GM23338 (cell line): ENCODE measurements around the gene SKIC8. TPM values are rescaled to one million over a fixed set of nuclear protein-coding genes. Genes with fewer than 3 reads are reported as not detected.

Experiments
- ATAC-seq: fragments of 200-7000 bp; cut with Tn5 transposase; 3 replicates; pipeline ENCODE4 v1.9.1; 2020
- DNase-seq: peaks from one replicate; pipeline ENCODE4 v3.0.0-alpha.2; 2015; ENCODE audit warnings: low spot score
- H2AFZ ChIP-seq: fragments of 200-600 bp; sonication (generic); 2 replicates; pipeline ENCODE4 v1.8.0; 2016; ENCODE audit warnings: antibody characterized with exemption, mild to moderate bottlenecking, moderate library complexity
- H3F3A ChIP-seq: fragments of 200-600 bp; sonication (generic); replicated peaks from 2 replicates; pipeline ENCODE4 v1.8.0; 2017; ENCODE audit warnings: antibody characterized with exemption, mixed run types, low read depth
- H3K27ac ChIP-seq: fragments of 200-600 bp; sonication (generic); 2 replicates; pipeline ENCODE4 v1.6.1; 2016; ENCODE audit warnings: low read depth
- H3K27me3 ChIP-seq: fragments of 200-600 bp; sonication (generic); 2 replicates; pipeline ENCODE4 v1.8.0; 2016; ENCODE audit warnings: mild to moderate bottlenecking, mixed run types, moderate library complexity; ENCODE audit not compliant: insufficient read depth
- H3K36me3 ChIP-seq: fragments of 200-600 bp; sonication (generic); 2 replicates; pipeline ENCODE4 v1.8.0; 2016; ENCODE audit warnings: mild to moderate bottlenecking; ENCODE audit not compliant: insufficient read depth
- H3K4me1 ChIP-seq: fragments of 200-600 bp; sonication (generic); 2 replicates; pipeline ENCODE4 v1.8.0; 2016; ENCODE audit warnings: mild to moderate bottlenecking, moderate library complexity; ENCODE audit not compliant: insufficient read depth
- H3K4me2 ChIP-seq: fragments of 200-600 bp; sonication (generic); 2 replicates; pipeline ENCODE4 v1.7.1; 2017; ENCODE audit warnings: mixed run types
- H3K4me3 ChIP-seq: fragments of 200-600 bp; sonication (generic); 2 replicates; pipeline ENCODE4 v1.6.1; 2016; ENCODE audit warnings: mixed run types
- H3K79me2 ChIP-seq: fragments of 200-600 bp; sonication (generic); replicated peaks from 2 replicates; pipeline ENCODE4 v1.8.0; 2017; ENCODE audit warnings: mild to moderate bottlenecking; ENCODE audit not compliant: insufficient read depth
- H3K9me2 ChIP-seq: fragments of 200-600 bp; sonication (generic); 2 replicates; pipeline ENCODE4 v1.8.0; 2017; ENCODE audit not compliant: insufficient read depth
- H4K20me1 ChIP-seq: fragments of 200-600 bp; sonication (generic); replicated peaks from 2 replicates; pipeline ENCODE4 v1.8.0; 2017; ENCODE audit warnings: mild to moderate bottlenecking; ENCODE audit not compliant: insufficient read depth
- H3K27ac Mint-ChIP-seq: 2 replicates; pipeline ENCODE4 v1.8.0; 2020; ENCODE audit warnings: inconsistent platforms, mild to moderate bottlenecking, moderate library complexity, mixed read lengths
- H3K27me3 Mint-ChIP-seq: 3 replicates; pipeline ENCODE4 v1.8.0; 2022; ENCODE audit warnings: low read depth, mild to moderate bottlenecking, moderate library complexity, mixed read lengths, inconsistent platforms; ENCODE audit not compliant: insufficient read depth, poor library complexity
- H3K36me3 Mint-ChIP-seq: 3 replicates; pipeline ENCODE4 v1.8.0; 2021; ENCODE audit warnings: low read depth, mild to moderate bottlenecking, inconsistent platforms, moderate library complexity, mixed read lengths
- H3K4me1 Mint-ChIP-seq: 3 replicates; pipeline ENCODE4 v1.8.0; 2020; ENCODE audit warnings: mild to moderate bottlenecking, inconsistent platforms, mixed read lengths
- H3K4me3 Mint-ChIP-seq: 3 replicates; pipeline ENCODE4 v1.8.0; 2021; ENCODE audit warnings: moderate library complexity, mild to moderate bottlenecking, inconsistent platforms, mixed read lengths
- H3K9me3 Mint-ChIP-seq: 3 replicates; pipeline ENCODE4 v1.8.0; 2020; ENCODE audit warnings: moderate library complexity, mild to moderate bottlenecking, inconsistent platforms, mixed read lengths
- CREB1 ChIP-seq: fragments of 250-450 bp; sonication (Bioruptor Pico); IDR thresholded peaks from 2 replicates; pipeline ENCODE4 v1.5.0; 2020; ENCODE audit warnings: low read depth, mild to moderate bottlenecking, moderate library complexity
- NANOG ChIP-seq: IDR thresholded peaks from 2 replicates; pipeline ENCODE4 v1.6.1; 2016; ENCODE audit warnings: antibody characterized with exemption, borderline replicate concordance
- POLR2AphosphoS5 ChIP-seq: IDR thresholded peaks from 2 replicates; pipeline ENCODE4 v1.6.1; 2016; ENCODE audit warnings: antibody characterized with exemption, low read depth
- STAT1 ChIP-seq: IDR thresholded peaks from one replicate; pipeline ENCODE4 v1.6.1; 2016; ENCODE audit warnings: antibody characterized with exemption; ENCODE audit not compliant: unreplicated experiment
- ZNF331 ChIP-seq: fragments of 250-450 bp; sonication (Bioruptor Pico); IDR thresholded peaks from 2 replicates; pipeline ENCODE4 v1.5.0; 2020; ENCODE audit warnings: low read depth, mild to moderate bottlenecking, moderate library complexity
- polyA plus RNA-seq: library from polyadenylated mRNA; unstranded; fragments of >200 nt; fragmentation: Nextera tagmentation; extraction: Ambion mirVana; gene quantifications from 2 replicates; pipeline ENCODE4 v1.2.1, GENCODE V29; 2016
- total RNA-seq: library from RNA; depleted of rRNA; stranded (reverse); fragments of >200 nt; shearing (Covaris generic); gene quantifications from 2 replicates; pipeline ENCODE4 v1.2.3, GENCODE V29; 2014
- TF ChIP-seq, protein P1 (sequence below), 2 experiments: fragments of 200-600 bp in 1 of 2; sonication (generic) in 1 of 2; conservative IDR thresholded peaks; 2 replicates each; pipeline versions ENCODE4 v1.5.1 to v1.6.1; 2016 to 2017; ENCODE audit warnings: antibody characterized with exemption in 2 of 2, low read depth in 2 of 2, mild to moderate bottlenecking in 2 of 2, moderate library complexity in 1 of 2

The SKIC8 gene
- total and polyA plus RNA-seq, 2 experiments from 2014 or later, result 59.4 to 73.8 TPM

DNA sequence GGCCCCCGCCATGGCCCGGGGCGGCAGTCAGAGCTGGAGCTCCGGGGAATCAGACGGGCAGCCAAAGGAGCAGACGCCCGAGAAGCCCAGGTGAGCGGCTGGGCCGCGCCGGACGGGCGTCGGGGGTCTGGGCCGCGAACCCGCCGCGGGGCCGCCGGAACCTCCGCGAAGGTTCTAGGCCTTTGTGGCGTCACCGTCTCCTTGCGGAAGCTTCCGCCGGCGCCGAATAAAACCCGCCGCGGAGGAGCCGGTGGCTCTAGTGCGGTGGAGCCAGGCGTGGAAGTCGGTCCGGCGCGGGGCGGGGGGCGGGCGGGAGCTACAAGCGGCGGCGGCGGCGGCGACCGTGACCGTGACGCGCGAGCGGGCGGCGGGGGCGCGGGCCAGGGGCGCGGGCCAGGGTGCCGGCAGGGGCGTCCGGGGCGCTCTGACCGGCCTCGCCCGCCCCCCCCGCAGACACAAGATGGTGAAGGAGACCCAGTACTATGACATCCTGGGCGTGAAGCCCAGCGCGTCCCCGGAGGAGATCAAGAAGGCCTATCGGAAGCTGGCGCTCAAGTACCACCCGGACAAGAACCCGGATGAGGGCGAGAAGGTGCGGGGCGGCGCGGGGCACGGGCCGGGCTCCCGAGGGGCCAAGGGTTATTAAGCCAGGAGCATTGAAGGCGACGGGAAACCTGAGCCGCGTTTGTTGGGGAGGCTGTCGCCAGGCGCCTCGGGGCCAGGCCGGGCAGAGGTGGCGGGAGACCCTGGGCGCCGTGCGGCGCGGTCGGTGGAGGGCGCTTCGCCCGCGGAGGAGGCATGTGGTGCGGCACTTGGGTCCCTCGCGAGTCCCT lies 34.9 kb downstream of the SKIC8 start, which contains the start of gene DNAJA4:
TSS of gene DNAJA4 (plus strand) at position 259 of the 833 bp plus-strand sequence. CDS start at position 461, 202 bp downstream.
- Histone ChIP-seq H3K4me3 (peak within 1 kb of the TSS; percentile 61), H3K27me3 (peaks cover 26% of the 10 kb centered on the region), H4K20me1 (no peaks in the 10 kb centered on the region), H2AFZ (peak within 1 kb of the TSS; percentile 96), H3K4me2 (peak within 1 kb of the TSS; percentile 78), H3K4me1 (no peaks in the 10 kb centered on the region), H3K79me2 (no peaks in the 10 kb centered on the region), H3F3A (peaks cover 8% of the 10 kb centered on the region; the same call in 1 of the 2 replicates), H3K27ac (no peak within 1 kb of the TSS), H3K9me2 (no peaks in the 10 kb centered on the region; the same call in 1 of the 2 replicates), H3K36me3 (no peaks in the 10 kb centered on the region)
- Mint-ChIP-seq H3K9me3 (no peaks in the 10 kb centered on the region), H3K27ac (no peak within 1 kb of the TSS), H3K27me3 (peaks cover 19% of the 10 kb centered on the region), H3K36me3 (no peaks in the 10 kb centered on the region), H3K4me1 (peaks cover 3% of the 10 kb centered on the region; the same call in 1 of the 3 replicates), H3K4me3 (peak within 1 kb of the TSS; percentile 67)
- ATAC-seq (peak; percentile 71), DNase-seq (peak; percentile 76)
- TF ChIP-seq, protein P1, sequence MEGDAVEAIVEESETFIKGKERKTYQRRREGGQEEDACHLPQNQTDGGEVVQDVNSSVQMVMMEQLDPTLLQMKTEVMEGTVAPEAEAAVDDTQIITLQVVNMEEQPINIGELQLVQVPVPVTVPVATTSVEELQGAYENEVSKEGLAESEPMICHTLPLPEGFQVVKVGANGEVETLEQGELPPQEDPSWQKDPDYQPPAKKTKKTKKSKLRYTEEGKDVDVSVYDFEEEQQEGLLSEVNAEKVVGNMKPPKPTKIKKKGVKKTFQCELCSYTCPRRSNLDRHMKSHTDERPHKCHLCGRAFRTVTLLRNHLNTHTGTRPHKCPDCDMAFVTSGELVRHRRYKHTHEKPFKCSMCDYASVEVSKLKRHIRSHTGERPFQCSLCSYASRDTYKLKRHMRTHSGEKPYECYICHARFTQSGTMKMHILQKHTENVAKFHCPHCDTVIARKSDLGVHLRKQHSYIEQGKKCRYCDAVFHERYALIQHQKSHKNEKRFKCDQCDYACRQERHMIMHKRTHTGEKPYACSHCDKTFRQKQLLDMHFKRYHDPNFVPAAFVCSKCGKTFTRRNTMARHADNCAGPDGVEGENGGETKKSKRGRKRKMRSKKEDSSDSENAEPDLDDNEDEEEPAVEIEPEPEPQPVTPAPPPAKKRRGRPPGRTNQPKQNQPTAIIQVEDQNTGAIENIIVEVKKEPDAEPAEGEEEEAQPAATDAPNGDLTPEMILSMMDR (conservative IDR thresholded peaks at IDR 0.05; ENCODE audit: low read depth in 2 of 2), result peak in 1 of 2 experiments; percentile 41; a peak in 2 of 4 replicates
- TF ChIP-seq NANOG, result no peak
- TF ChIP-seq ZNF331 (CRISPR knock-in tag), result no peak
- TF ChIP-seq CREB1 (CRISPR knock-in tag), result peak; percentile 83

DNA sequence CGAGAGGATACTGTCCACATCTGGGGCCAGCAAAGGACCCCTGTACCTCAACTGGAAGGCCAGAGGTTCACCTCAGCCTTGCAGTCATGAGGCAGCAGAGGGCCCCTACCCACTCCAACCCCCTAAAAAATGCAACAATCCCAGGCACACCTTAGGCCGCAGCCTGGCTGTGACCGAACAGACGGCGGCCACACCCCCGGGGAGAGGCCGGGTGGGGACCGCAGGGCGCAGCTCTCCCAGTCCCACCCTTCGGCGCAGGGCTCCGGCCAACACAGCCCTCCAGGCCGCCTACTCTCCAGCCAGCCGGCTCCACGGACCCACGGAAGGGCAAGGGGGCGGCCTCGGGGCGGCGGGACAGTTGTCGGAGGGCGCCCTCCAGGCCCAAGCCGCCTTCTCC lies 35.5 kb downstream of the SKIC8 start:
- Histone ChIP-seq H3K4me1 (no peaks in the 10 kb centered on the region), H3K27ac (no peak overlapping the region), H3K79me2 (no peaks in the 10 kb centered on the region), H3K4me3 (peak overlapping the region; percentile 61), H2AFZ (peak overlapping the region; percentile 94), H3K4me2 (peak overlapping the region; percentile 78; the same call in 1 of the 2 replicates), H3K9me2 (no peaks in the 10 kb centered on the region; the same call in 1 of the 2 replicates), H4K20me1 (no peaks in the 10 kb centered on the region), H3K27me3 (peaks cover 26% of the 10 kb centered on the region), H3K36me3 (no peaks in the 10 kb centered on the region), H3F3A (peaks cover 8% of the 10 kb centered on the region; the same call in 1 of the 2 replicates)
- ATAC-seq, result no peak; the same call in 1 of the 3 replicates
- TF ChIP-seq STAT1, result no peak
- 0 out of 2 replicates have a peak, but pooled peaks have one; percentile 10 for TF ChIP-seq POLR2AphosphoS5
- Mint-ChIP-seq H3K4me3 (peak overlapping the region; percentile 54; the same call in 2 of the 3 replicates), H3K9me3 (no peaks in the 10 kb centered on the region), H3K27me3 (peaks cover 19% of the 10 kb centered on the region), H3K36me3 (no peaks in the 10 kb centered on the region), H3K27ac (no peak overlapping the region), H3K4me1 (peaks cover 3% of the 10 kb centered on the region; the same call in 1 of the 3 replicates)
- DNase-seq, result no peak
